Activated naive CD8-positive, alpha-beta T cell (primary cell): ENCODE data around the gene P3H2.
"Not testable (repeated sequence)": the region's sequence is repeated elsewhere in the genome, so short reads cannot be mapped to it uniquely, and the experiment has no call there.

Experiments
- H3K27ac Mint-ChIP-seq: one replicate; pipeline ENCODE4 v1.8.0; 2021; ENCODE audit warnings: mixed read lengths
- H3K27me3 Mint-ChIP-seq: one replicate; pipeline ENCODE4 v1.8.0; 2021; ENCODE audit warnings: mixed read lengths
- H3K36me3 Mint-ChIP-seq: one replicate; pipeline ENCODE4 v1.8.0; 2021; ENCODE audit warnings: mixed read lengths
- H3K4me1 Mint-ChIP-seq: one replicate; pipeline ENCODE4 v1.8.0; 2021; ENCODE audit warnings: low read depth, mixed read lengths
- H3K4me3 Mint-ChIP-seq: one replicate; pipeline ENCODE4 v1.8.0; 2021; ENCODE audit warnings: mild to moderate bottlenecking, mixed read lengths
- H3K9me3 Mint-ChIP-seq: one replicate; pipeline ENCODE4 v1.8.0; 2021; ENCODE audit warnings: low read depth, mixed read lengths

P3H2 gene

GRCh38 chr3:189961522-189962161 is 159.1 kb downstream of the P3H2 start:
- Mint-ChIP-seq H3K4me3 (no peak overlapping the region), H3K27ac (no peak overlapping the region), H3K9me3 (no peaks in the 10 kb centered on the region), H3K36me3 (no peaks in the 10 kb centered on the region), H3K4me1 (peaks cover 4% of the 10 kb centered on the region), H3K27me3 (peaks cover 4% of the 10 kb centered on the region)

DNA sequence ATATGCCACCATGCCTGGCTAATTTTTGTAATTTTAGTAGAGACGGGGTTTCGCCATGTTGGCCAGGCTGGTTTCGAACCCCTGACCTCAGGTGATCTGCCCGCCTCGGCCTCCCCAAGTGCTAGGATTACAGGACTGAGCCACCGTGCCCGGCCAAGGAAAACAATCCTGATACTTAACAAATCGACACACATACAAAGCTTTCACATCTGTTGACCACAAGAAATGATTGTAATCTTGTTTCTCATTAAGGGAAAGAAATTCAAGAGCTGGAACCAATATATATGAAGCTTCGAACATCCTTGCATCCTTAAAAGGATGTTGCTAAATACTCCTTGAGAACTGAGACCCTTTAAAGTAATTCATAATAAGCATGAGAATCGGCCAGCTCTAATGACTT is 159.6 kb downstream of the P3H2 start:
- H3K27ac Mint-ChIP-seq, H3K36me3 Mint-ChIP-seq, H3K27me3 Mint-ChIP-seq, H3K9me3 Mint-ChIP-seq, H3K4me3 Mint-ChIP-seq, H3K4me1 Mint-ChIP-seq: not testable (repeated sequence)

GRCh38 chr3:189954733-189955665 is 165.7 kb downstream of the P3H2 start:
- no peaks in the 10 kb centered on the region for H3K36me3 Mint-ChIP-seq
- peaks cover 14% of the 10 kb centered on the region for H3K27me3 Mint-ChIP-seq
- H3K4me1 Mint-ChIP-seq, result no peaks in the 10 kb centered on the region
- H3K4me3 Mint-ChIP-seq, result no peak overlapping the region
- no peaks in the 10 kb centered on the region for H3K9me3 Mint-ChIP-seq
- no peak overlapping the region for H3K27ac Mint-ChIP-seq

DNA sequence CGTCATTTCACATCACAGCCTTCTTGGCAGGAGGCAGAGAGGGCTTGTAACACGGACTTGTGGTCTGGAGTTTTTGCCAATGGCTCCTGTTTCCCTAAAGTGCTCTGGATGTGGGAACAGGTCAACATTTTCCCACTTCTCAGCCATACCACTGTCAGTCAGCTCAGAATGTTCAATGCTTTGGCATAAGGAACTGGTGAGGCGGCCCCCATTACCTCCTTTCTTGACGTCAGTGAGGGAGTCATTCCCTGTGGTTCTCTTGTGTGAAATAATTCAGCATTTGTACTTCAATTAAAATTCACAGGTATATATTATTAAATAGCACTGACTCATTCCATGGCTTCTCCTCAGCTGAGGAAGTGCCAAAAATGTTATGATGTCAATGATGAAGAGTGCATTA is 167.1 kb downstream of the P3H2 start:
- Mint-ChIP-seq H3K27me3 (peaks cover 9% of the 10 kb centered on the region), H3K4me1 (no peaks in the 10 kb centered on the region), H3K9me3 (no peaks in the 10 kb centered on the region), H3K36me3 (no peaks in the 10 kb centered on the region), H3K27ac (no peak overlapping the region), H3K4me3 (no peak overlapping the region)

GRCh38 chr3:189952272-189952671 is 168.4 kb downstream of the P3H2 start:
- Mint-ChIP-seq H3K36me3 (no peaks in the 10 kb centered on the region), H3K4me1 (peaks cover 4% of the 10 kb centered on the region), H3K27ac (no peak overlapping the region), H3K4me3 (no peak overlapping the region), H3K27me3 (peaks cover 9% of the 10 kb centered on the region), H3K9me3 (no peaks in the 10 kb centered on the region)

GRCh38 chr3:189950258-189950657 is 170.4 kb downstream of the P3H2 start:
- Mint-ChIP-seq H3K27ac (no peak overlapping the region), H3K27me3 (peaks cover 7% of the 10 kb centered on the region), H3K36me3 (no peaks in the 10 kb centered on the region), H3K9me3 (no peaks in the 10 kb centered on the region), H3K4me3 (no peak overlapping the region), H3K4me1 (peaks cover 4% of the 10 kb centered on the region)

DNA sequence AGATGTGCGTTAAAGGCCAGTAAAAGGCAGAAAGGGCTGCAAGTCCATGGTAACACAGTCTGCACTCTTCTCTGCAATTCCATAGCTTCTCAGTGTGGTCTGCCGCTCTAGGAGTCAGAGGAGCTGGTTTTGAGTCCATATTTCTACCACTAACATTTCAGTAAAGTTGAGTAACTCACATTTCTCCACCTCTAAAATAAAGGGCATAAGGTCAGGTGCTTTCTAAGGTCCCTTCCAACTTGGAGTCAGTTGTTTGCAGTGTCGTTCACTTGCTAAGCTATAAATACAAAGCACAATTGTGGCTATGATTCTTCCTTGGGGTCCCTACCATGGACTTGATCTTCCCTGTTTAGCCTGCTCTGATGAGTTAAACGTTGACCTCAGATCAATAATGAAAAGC is 171.1 kb downstream of the P3H2 start:
- peaks cover 7% of the 10 kb centered on the region for H3K27me3 Mint-ChIP-seq
- H3K27ac Mint-ChIP-seq, result no peak overlapping the region
- no peak overlapping the region for H3K4me3 Mint-ChIP-seq
- no peaks in the 10 kb centered on the region for H3K36me3 Mint-ChIP-seq
- peaks cover 4% of the 10 kb centered on the region for H3K4me1 Mint-ChIP-seq
- no peaks in the 10 kb centered on the region for H3K9me3 Mint-ChIP-seq

DNA sequence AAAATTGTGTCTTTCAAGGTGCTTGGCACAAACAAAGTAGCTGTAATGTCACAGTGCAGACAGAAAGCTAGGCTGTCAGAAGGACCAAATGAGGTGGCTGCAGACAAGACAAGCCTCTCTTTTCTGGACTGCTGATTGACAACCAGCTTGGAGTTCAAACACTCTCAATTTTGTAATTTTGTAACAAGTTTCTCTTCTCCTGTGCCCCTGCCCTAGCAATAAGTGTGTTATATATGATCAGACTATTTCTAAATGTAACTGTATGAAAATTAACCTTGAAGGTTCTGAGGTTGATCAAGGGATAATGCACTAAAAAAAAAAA is 172.0 kb downstream of the P3H2 start:
- Mint-ChIP-seq H3K9me3 (no peaks in the 10 kb centered on the region), H3K36me3 (no peaks in the 10 kb centered on the region), H3K4me1 (peaks cover 4% of the 10 kb centered on the region), H3K4me3 (no peak overlapping the region), H3K27me3 (peaks cover 7% of the 10 kb centered on the region), H3K27ac (no peak overlapping the region)

DNA sequence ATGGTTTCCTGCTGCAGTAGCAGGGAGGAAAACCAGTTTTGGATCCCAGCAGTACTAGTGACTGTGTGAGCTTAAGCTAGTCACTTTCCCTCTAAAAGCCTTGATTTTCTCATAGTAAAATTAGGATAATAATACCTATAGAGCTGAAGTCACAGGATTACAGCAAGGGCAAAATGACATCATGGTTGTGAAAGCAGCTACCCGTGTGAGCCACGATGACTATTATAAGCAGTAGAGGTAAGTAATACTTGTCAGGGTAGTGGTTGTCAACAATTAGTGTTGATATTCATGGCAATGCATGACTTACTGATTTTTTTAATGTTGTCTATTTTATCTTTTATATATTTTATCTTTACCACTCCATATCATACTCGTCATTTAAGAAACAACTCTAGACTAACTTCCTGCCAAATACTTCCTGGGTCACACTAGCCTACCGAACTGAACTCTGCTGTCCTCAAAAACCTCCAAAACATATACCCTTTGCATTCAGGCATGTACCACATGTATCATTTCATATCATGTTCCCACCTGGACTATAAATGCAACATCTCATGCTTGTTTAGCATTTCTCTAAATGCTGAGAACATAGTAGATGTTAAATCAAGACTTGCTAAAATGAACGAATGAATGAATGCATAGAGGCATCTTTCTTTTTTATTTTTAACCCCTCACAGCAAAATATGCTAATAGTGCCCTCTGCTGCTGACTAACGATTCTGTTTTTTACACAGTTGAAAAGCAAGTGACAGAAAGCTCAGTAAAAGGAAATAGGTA is 172.6 kb downstream of the P3H2 start:
- H3K36me3 Mint-ChIP-seq, result no peaks in the 10 kb centered on the region
- H3K4me1 Mint-ChIP-seq, result peaks cover 4% of the 10 kb centered on the region
- no peak overlapping the region for H3K27ac Mint-ChIP-seq
- H3K27me3 Mint-ChIP-seq, result peaks cover 7% of the 10 kb centered on the region
- H3K4me3 Mint-ChIP-seq, result no peak overlapping the region
- no peaks in the 10 kb centered on the region for H3K9me3 Mint-ChIP-seq

DNA sequence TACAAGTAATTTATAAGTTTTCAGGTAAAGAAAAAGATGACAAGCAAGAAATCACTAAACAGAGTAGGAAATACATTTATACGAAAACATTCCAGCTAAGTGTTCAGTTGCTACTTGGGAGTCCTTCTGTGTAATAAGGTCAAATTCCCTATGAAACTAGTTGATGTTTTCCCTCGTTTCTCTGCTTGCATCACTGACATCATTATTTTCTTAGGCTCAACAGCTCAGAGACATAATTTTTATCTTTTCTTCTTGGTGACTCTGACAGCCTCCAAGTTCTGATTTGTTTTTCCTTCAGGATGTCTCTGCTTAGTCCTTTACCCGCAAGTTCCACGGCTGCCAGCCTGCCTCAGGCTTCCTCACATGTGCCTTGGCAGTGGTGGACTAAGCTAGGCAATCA is 173.6 kb downstream of the P3H2 start:
- Mint-ChIP-seq H3K4me3 (no peak overlapping the region), H3K27me3 (peaks cover 4% of the 10 kb centered on the region), H3K36me3 (no peaks in the 10 kb centered on the region), H3K4me1 (peaks cover 4% of the 10 kb centered on the region), H3K27ac (no peak overlapping the region), H3K9me3 (no peaks in the 10 kb centered on the region)

GRCh38 chr3:189945935-189946709 is 174.6 kb downstream of the P3H2 start:
- no peaks in the 10 kb centered on the region for H3K9me3 Mint-ChIP-seq
- H3K4me3 Mint-ChIP-seq, result no peak overlapping the region
- no peak overlapping the region for H3K27ac Mint-ChIP-seq
- no peaks in the 10 kb centered on the region for H3K36me3 Mint-ChIP-seq
- H3K27me3 Mint-ChIP-seq, result no peaks in the 10 kb centered on the region
- H3K4me1 Mint-ChIP-seq, result peaks cover 4% of the 10 kb centered on the region

GRCh38 chr3:189944285-189945145 is 176.2 kb downstream of the P3H2 start:
- H3K4me1 Mint-ChIP-seq, result peaks cover 4% of the 10 kb centered on the region
- no peak overlapping the region for H3K4me3 Mint-ChIP-seq
- no peaks in the 10 kb centered on the region for H3K27me3 Mint-ChIP-seq
- no peaks in the 10 kb centered on the region for H3K36me3 Mint-ChIP-seq
- H3K27ac Mint-ChIP-seq, result no peak overlapping the region
- no peaks in the 10 kb centered on the region for H3K9me3 Mint-ChIP-seq

DNA sequence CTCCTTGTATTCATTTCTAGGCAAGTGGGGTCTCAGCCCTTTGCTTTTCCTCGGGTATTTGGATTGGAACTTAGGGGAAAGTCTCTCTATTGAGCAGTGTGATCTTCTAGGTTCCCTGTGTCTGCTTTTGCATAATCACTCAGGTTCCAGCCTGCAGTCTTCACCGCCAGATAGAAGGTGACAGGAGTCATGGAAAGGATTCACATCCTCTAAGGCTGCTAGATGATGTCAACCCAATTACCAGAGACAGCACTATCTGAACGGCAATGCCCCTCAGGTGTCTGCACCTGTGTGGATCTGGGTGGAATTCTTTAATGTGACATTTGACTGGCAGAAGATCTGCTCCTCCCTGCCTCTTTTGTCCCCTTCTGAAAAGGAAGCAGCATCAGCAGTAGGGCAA is 177.7 kb downstream of the P3H2 start:
- no peak overlapping the region for H3K4me3 Mint-ChIP-seq
- no peaks in the 10 kb centered on the region for H3K4me1 Mint-ChIP-seq
- no peak overlapping the region for H3K27ac Mint-ChIP-seq
- H3K36me3 Mint-ChIP-seq, result no peaks in the 10 kb centered on the region
- no peaks in the 10 kb centered on the region for H3K27me3 Mint-ChIP-seq
- no peaks in the 10 kb centered on the region for H3K9me3 Mint-ChIP-seq

DNA sequence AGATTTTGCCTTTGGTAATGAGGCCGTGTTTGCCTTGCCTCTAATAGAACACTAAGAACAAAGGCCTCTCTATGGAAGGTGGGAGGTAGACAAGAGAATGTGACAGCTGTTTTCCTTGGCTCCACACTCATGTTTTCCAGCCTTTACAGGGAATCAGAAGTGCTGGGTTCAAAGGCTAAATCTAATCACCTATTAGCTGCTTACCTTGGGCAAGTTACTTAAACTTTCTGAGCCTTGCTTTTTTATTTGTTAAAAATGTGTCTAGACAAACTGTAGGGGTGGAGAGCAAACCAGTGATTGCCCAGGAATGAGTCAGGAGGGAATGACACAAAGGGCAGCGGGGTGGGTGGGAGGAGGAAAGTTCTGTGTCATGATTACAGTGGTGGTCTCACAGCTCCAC is 179.0 kb downstream of the P3H2 start:
- no peaks in the 10 kb centered on the region for H3K36me3 Mint-ChIP-seq
- no peak overlapping the region for H3K4me3 Mint-ChIP-seq
- no peak overlapping the region for H3K27ac Mint-ChIP-seq
- no peaks in the 10 kb centered on the region for H3K9me3 Mint-ChIP-seq
- H3K27me3 Mint-ChIP-seq, result no peaks in the 10 kb centered on the region
- H3K4me1 Mint-ChIP-seq, result no peaks in the 10 kb centered on the region
